ENCODE measurements around the gene LSM14B.

Gene LSM14B

GRCh38 chr20:62101078-62101477, 21.2 kb upstream of the LSM14B start:
- in situ Hi-C loops (cut with HindIII; ENCODE audit: low sequenced_read_pairs) = no loop called here
- no peak overlapping the region for H3K4me3 ChIP-seq (ENCODE audit: low read depth, low read length)
- no peak for DNase-seq (ENCODE audit: low read depth)
- TF ChIP-seq, protein P1, sequence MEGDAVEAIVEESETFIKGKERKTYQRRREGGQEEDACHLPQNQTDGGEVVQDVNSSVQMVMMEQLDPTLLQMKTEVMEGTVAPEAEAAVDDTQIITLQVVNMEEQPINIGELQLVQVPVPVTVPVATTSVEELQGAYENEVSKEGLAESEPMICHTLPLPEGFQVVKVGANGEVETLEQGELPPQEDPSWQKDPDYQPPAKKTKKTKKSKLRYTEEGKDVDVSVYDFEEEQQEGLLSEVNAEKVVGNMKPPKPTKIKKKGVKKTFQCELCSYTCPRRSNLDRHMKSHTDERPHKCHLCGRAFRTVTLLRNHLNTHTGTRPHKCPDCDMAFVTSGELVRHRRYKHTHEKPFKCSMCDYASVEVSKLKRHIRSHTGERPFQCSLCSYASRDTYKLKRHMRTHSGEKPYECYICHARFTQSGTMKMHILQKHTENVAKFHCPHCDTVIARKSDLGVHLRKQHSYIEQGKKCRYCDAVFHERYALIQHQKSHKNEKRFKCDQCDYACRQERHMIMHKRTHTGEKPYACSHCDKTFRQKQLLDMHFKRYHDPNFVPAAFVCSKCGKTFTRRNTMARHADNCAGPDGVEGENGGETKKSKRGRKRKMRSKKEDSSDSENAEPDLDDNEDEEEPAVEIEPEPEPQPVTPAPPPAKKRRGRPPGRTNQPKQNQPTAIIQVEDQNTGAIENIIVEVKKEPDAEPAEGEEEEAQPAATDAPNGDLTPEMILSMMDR (IDR thresholded peaks at IDR 0.05; ENCODE audit: low read depth, low read length, missing control alignments) = no peak

- no peak for DNase-seq (ENCODE audit: low read depth)
- H3K4me3 ChIP-seq (ENCODE audit: low read depth, low read length) = no peak overlapping the region
- in situ Hi-C loops (cut with HindIII; ENCODE audit: low sequenced_read_pairs) = no loop called here
- TF ChIP-seq, protein P1 (IDR thresholded peaks at IDR 0.05; ENCODE audit: low read depth, low read length, missing control alignments) = no peak
Observed at GRCh38 chr20:62103508-62104233, 18.6 kb upstream of the LSM14B start.

DNA sequence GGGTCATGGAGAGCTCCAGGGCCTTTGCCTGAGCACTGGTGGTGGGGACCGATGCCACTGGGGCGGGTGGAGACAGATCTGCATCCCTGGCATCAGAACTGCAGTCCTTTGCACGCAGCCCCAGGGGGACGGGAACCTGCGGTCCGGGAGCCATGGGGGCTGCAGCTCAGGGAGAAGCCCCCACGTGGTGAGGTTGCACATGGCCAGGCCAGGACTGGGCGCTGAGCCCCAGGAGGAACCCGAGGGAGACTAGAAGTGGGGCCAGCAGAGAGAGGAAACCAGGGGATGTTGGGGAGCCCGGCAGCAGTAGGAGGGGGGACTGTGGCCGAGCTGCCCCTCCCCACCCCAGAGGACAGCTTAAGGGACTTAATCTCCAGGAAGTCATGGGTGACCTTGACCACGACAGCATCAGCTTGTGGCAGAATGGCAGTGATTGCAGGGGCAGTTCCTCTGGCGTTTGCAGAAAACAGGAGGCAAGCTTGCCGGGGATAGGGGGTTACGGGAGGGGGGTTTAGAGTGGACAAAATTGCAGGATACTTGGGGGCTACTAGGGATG, 18.0 kb upstream of the LSM14B start:
- no peak overlapping the region for H3K4me3 ChIP-seq (ENCODE audit: low read depth, low read length)
- TF ChIP-seq, protein P1 (IDR thresholded peaks at IDR 0.05; ENCODE audit: low read depth, low read length, missing control alignments) = no peak
- DNase-seq (ENCODE audit: low read depth) = no peak
- in situ Hi-C loops (cut with HindIII; ENCODE audit: low sequenced_read_pairs) = no loop called here

GRCh38 chr20:62104791-62105345, 17.4 kb upstream of the LSM14B start:
- no peak for DNase-seq (ENCODE audit: low read depth)
- in situ Hi-C loops (cut with HindIII; ENCODE audit: low sequenced_read_pairs) = no loop called here
- H3K4me3 ChIP-seq (ENCODE audit: low read depth, low read length) = no peak overlapping the region
- TF ChIP-seq, protein P1 (IDR thresholded peaks at IDR 0.05; ENCODE audit: low read depth, low read length, missing control alignments) = no peak

DNA sequence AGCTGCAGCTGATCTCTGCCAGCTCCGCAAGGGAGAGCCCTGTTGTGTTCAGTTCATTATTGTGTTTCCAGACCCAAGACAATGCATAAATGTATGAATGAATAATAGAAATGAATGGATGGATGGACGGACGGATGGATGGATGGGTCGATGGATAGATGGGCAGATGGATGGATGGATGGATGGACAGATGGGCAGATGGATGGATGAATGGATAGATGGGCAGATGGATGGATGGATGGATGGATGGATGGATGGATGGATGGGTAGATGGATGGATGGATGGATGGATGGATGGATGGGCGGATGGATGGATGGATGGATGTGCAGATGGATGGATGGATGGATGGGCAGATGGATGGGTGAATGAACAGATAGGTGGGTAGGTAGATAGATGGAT, 16.7 kb upstream of the LSM14B start:
- DNase-seq (ENCODE audit: low read depth) = no peak
- H3K4me3 ChIP-seq (ENCODE audit: low read depth, low read length) = no peak overlapping the region
- TF ChIP-seq, protein P1 (IDR thresholded peaks at IDR 0.05; ENCODE audit: low read depth, low read length, missing control alignments) = no peak
- in situ Hi-C loops (cut with HindIII; ENCODE audit: low sequenced_read_pairs) = no loop called here

- in situ Hi-C loops (cut with HindIII; ENCODE audit: low sequenced_read_pairs) = no loop called here
- DNase-seq (ENCODE audit: low read depth) = no peak
- TF ChIP-seq, protein P1 (IDR thresholded peaks at IDR 0.05; ENCODE audit: low read depth, low read length, missing control alignments) = no peak
Observed at GRCh38 chr20:62111148-62111547, 11.1 kb upstream of the LSM14B start.

More at GRCh38 chr20:62111148-62111547, 11.1 kb upstream of the LSM14B start:
- no peak overlapping the region for H3K4me3 ChIP-seq (ENCODE audit: low read depth, low read length)

All from astrocyte of the cerebellum (primary cell).